ENCODE measurements around the gene NRG2. TPM values are rescaled to one million over a fixed set of nuclear protein-coding genes. Genes with fewer than 3 reads are reported as not detected.

Gene NRG2
- total RNA-seq, 1 donor from 2014 or later: 1.4 TPM

DNA sequence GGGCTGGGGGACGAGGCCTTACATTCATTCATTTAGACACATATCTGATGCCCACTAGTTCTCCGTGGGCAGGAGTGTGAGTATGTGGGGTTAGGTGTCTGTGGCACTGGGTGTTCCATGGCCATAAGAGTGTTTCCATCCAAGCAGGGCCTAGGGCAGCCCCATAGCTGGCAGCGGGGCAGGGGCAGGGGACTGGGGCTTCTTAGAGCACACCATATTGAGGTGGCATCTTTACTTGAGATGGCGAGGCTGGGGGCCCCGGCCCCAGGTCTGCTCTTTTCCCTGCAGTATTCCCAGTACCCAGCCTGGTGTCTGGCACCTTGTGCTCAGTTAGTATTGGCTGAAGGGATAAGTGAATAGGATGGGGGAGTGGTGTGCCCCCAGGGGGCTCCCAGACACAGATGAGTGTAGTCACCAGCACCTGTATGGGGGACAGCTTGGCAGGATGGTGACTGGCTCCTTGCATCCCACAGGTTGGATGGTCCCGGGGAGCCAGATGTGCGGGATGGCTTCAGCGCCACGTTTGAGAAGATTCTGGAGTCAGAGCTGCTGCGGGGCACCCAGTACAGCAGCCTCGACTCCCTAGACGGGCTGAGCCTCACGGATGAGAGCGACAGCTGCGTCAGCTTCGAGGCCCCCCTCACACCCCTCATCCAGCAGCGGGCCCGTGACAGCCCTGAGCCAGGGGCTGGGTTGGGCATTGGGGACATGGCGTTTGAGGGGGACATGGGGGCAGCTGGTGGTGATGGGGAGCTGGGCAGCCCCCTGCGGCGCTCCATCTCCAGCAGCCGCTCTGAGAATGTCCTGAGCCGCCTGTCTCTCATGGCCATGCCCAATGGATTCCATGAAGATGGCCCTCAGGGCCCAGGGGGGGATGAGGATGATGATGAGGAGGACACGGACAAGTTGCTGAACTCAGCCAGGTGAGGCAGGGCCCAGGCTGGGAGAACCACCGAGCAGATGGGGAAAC lies 230.0 kb downstream of the NRG2 start:
- no peak for DNase-seq (ENCODE audit: extremely low spot score, unreplicated experiment)
- H3K4me3 Mint-ChIP-seq: no peak overlapping the region
- H3K36me3 Mint-ChIP-seq: no peaks in the 10 kb centered on the region
- H3K9me3 Mint-ChIP-seq: no peaks in the 10 kb centered on the region
- no peaks in the 10 kb centered on the region for H3K4me1 Mint-ChIP-seq (ENCODE audit: unreplicated experiment)
- H3K27ac Mint-ChIP-seq: no peak overlapping the region
- TF ChIP-seq CTCF (conservative IDR thresholded peaks at IDR 0.05): no peak
- H3K27me3 Mint-ChIP-seq: peaks cover 39% of the 10 kb centered on the region

DNA sequence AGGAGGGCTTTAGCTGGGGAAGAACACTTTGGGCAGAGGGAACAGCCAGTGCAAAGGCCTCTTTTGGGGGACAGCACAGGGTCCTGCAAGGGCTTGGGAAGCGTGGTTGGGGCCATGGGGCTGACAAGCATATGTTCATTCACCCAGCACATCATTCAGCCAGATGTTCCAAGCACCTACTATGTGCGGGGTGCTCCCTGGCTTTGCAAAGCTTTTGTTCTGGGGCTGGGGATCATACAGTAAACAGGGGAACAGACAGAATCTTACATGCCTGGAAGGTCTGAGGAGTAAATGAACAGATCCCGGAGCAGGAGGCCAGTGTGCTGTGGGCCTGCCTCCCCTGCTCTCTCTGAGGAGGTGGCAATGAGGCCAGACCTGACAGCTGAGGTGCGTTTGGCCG lies 230.8 kb downstream of the NRG2 start:
- no peaks in the 10 kb centered on the region for H3K9me3 Mint-ChIP-seq
- no peak overlapping the region for H3K4me3 Mint-ChIP-seq
- peaks cover 40% of the 10 kb centered on the region for H3K27me3 Mint-ChIP-seq
- DNase-seq (ENCODE audit: extremely low spot score, unreplicated experiment): no peak
- H3K4me1 Mint-ChIP-seq (ENCODE audit: unreplicated experiment): no peaks in the 10 kb centered on the region
- H3K27ac Mint-ChIP-seq: no peak overlapping the region
- H3K36me3 Mint-ChIP-seq: no peaks in the 10 kb centered on the region
- no peak for TF ChIP-seq CTCF (conservative IDR thresholded peaks at IDR 0.05)

DNA sequence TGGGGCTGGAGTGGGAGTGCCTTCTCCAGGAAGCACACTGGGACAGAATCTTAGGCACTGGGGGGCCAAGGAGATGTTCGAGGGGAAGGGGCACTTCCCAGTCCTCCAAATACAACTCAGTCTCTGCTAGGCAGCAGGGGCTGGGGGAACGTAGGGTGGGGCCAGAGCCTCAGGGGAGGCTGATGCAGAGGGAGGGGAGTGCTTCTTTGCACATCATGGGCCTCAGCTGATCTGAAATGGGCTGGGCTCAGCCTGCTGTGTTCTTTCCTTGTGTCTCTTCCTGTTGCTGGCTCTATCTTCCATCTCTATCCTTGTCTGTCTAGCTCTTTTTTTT lies 231.9 kb downstream of the NRG2 start:
- Mint-ChIP-seq H3K27me3 (peaks cover 39% of the 10 kb centered on the region), H3K36me3 (no peaks in the 10 kb centered on the region), H3K4me3 (no peak overlapping the region), H3K4me1 (ENCODE audit: unreplicated experiment) (no peaks in the 10 kb centered on the region), H3K9me3 (no peaks in the 10 kb centered on the region), H3K27ac (no peak overlapping the region)
- no peak for DNase-seq (ENCODE audit: extremely low spot score, unreplicated experiment)
- no peak for TF ChIP-seq CTCF (conservative IDR thresholded peaks at IDR 0.05)

- H3K27me3 Mint-ChIP-seq: peaks cover 41% of the 10 kb centered on the region
- no peaks in the 10 kb centered on the region for H3K36me3 Mint-ChIP-seq
- no peak overlapping the region for H3K4me3 Mint-ChIP-seq
- no peak for TF ChIP-seq CTCF (conservative IDR thresholded peaks at IDR 0.05)
- DNase-seq (ENCODE audit: extremely low spot score, unreplicated experiment): no peak
- H3K4me1 Mint-ChIP-seq (ENCODE audit: unreplicated experiment): no peaks in the 10 kb centered on the region
- no peak overlapping the region for H3K27ac Mint-ChIP-seq
- no peaks in the 10 kb centered on the region for H3K9me3 Mint-ChIP-seq
Measured at GRCh38 chr5:139810341-139811273, 232.5 kb downstream of the NRG2 start.

- no peak for DNase-seq (ENCODE audit: extremely low spot score, unreplicated experiment)
- TF ChIP-seq CTCF (conservative IDR thresholded peaks at IDR 0.05): no peak
- H3K9me3 Mint-ChIP-seq: no peaks in the 10 kb centered on the region
- H3K27ac Mint-ChIP-seq: no peak overlapping the region
- peaks cover 49% of the 10 kb centered on the region for H3K27me3 Mint-ChIP-seq
- H3K36me3 Mint-ChIP-seq: no peaks in the 10 kb centered on the region
- no peak overlapping the region for H3K4me3 Mint-ChIP-seq
- no peaks in the 10 kb centered on the region for H3K4me1 Mint-ChIP-seq (ENCODE audit: unreplicated experiment)
Measured at GRCh38 chr5:139809331-139809810, 233.7 kb downstream of the NRG2 start.
